HG03460 (cell line): ENCODE data around the gene PIEZO1.

Source experiments
- ATAC-seq: cut with Tn5 transposase; IDR thresholded peaks from one replicate; pipeline ENCODE4 v1.9.1; 2021; ENCODE audit not compliant: unreplicated experiment

Gene PIEZO1

GRCh38 chr16:88770461-88771293 lies 14.3 kb downstream of the PIEZO1 start:
- ATAC-seq = peak; percentile 62

DNA sequence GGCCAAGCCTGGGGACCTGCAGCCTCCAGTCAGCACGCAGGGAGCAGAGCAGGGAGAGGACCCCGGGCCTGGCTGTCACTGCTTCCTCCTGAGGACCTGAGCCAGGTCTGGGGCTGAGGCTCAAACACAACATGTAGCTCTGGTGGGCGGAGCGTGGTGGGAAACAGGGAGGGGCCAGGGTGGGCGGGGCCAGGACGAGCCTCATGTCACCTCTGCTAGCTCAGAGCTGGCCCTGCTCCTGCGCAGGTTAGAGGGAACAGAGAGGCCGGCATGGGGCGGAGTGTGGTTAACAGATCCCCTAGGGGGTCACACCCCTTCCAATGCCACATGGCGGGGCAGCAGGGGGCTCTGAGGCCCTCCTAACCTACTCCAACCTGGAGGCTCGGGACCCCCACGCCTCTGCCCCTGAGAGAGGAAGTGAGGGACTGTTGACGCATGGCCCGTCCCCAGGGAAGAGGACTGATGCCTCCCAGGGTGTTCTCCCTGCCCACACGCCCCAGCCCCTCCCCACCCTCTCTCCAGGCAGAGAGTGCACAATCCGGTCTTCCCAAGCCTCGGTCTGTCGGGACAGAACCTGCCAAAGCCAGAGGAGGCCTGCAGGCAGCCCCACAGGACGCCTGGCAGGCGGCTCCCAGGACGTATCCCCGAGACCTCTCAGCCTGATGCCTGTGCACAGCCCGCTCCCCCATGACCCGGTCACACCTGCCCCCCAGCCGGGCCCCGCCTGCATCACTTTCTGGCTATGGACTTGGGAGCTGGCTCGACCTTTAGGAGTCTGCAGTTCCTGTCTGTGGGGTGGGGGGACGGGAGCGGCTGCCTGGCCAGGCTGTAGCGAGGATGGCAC lies 15.2 kb downstream of the PIEZO1 start:
- ATAC-seq = no peak

GRCh38 chr16:88768071-88768783 lies 16.8 kb downstream of the PIEZO1 start:
- no peak for ATAC-seq

- ATAC-seq = no peak
Observed at GRCh38 chr16:88767546-88768070, 17.4 kb downstream of the PIEZO1 start.

DNA sequence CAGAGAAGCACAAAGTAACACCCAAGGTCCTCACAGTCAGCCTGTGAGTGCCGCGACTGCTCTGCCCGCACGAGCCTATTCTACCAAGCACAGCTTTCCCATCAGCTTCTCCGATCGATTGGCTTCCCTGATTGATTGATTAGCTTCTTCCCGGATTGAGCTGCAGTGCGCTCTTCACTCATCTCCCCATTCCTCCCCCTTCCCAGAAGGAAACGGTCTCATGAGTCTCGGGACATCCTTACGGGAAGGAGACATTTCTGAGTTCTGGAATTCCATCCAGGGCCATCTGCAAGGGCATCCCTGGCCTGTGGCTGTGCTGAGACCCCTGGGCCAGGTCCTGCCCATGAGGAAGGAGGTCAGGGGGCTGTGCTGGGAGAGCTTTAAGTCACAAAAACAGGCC lies 18.0 kb downstream of the PIEZO1 start:
- no peak for ATAC-seq

DNA sequence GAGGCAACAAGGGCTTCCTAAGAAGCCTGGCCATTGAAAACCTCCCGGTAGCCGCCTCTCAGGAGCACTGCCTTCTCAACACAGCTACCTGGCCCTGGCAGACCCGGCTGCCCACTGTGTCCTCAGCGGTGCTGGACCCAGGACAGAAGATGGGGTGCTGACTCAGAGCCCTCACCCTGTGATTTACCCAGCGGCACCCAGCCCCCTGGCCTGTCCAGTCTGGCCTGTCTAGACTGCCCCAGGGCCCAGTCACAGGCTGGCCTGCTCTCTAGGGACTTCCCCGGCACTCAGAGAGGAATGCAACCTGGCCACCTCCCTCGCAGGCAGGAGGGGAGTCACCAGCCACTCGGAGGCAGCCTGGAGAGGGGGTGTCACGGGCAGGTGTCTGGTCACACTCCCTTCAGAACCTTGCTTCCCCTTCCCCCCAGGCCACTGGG lies 20.1 kb downstream of the PIEZO1 start:
- ATAC-seq = no peak

DNA sequence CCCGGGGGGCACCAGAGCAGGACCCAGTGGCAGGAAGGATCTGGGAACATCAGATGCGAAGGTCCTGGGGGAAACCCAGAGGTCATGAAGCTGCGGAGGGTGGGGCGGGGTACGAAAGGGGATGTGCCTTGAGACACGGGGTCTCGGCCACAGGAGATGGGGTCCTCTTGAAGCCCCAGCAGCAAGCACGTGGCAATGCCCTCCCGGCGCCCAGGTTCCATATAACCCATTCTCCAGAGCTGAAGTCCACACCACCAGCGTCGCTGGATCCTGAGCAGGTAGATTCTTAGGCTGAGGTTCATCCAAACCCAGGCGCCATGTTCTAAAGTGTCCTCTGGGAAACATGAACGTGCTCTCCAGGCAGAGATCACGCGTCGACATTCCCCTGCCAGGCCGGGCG lies 20.9 kb downstream of the PIEZO1 start:
- ATAC-seq = no peak

DNA sequence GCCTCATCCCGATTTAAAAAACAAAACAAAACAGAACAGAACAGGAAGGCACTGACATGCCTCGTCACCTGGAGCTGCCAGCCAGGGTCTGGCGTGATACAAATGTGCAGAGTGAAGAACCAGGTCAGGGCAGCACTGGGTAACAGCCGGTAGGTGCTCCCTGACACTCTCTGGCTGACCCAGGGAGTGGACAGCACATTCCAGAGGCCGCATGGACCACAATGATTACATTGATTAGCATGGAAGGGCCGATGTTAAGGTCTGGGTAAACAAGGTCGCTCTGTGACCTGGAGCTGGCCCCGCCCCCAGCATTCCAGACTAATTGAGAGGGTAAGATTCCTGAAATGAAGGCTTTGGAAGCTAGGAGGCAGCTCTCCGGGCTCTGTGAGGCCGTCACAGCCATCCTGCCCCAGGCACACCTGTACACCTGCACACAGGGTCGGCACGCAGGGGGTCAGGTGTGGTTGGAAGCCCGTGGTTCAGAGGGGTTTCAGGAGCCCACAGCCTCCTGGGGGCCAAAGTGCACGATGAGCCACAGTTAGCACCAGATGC lies 21.4 kb downstream of the PIEZO1 start:
- ATAC-seq = no peak

- no peak for ATAC-seq
Observed at GRCh38 chr16:88762941-88763340, 22.1 kb downstream of the PIEZO1 start.

- ATAC-seq = no peak
Observed at GRCh38 chr16:88762258-88762870, 22.7 kb downstream of the PIEZO1 start.

GRCh38 chr16:88761830-88762229 lies 23.2 kb downstream of the PIEZO1 start:
- ATAC-seq = no peak

- no peak for ATAC-seq
Observed at GRCh38 chr16:88761143-88761534, 23.9 kb downstream of the PIEZO1 start.

- no peak for ATAC-seq
Observed at GRCh38 chr16:88760424-88761142, 24.4 kb downstream of the PIEZO1 start.

GRCh38 chr16:88759976-88760350 lies 25.1 kb downstream of the PIEZO1 start:
- ATAC-seq = no peak

- ATAC-seq = no peak
Observed at GRCh38 chr16:88759245-88759975, 25.6 kb downstream of the PIEZO1 start.

GRCh38 chr16:88758944-88759244 lies 26.1 kb downstream of the PIEZO1 start:
- no peak for ATAC-seq

DNA sequence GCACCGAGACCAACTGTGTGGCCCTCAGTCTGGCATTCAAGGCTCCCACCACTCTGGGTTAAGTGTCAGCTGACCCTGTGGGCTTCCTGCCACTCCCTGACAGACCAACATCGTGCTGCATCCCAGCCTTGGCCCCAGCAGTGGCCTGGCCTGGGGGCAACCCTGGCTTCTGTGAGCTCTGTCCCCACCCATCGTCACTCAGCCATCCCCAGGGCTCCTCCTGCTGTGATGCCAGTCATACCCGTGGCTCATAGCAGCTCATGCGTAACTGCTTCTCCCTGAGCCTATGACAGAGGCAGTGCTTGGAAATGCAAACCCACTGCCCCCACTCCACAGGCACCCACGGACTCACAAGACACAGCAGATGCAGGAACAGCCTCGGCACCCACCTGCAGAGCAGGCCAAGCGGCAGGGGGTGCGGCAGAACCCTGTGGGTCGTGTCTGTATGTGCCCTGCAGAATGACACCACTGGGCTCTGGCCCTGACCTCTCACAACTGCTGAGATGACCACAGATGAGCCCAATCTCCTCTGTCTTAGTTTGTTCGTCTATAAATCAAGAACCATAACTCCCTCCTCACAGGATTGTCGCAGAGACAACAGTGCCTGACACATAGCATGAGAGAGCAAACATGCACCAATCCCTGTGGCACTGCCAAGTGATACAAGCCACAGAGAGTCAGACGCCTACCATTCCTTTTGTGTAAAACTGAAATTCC lies 26.6 kb downstream of the PIEZO1 start:
- no peak for ATAC-seq

DNA sequence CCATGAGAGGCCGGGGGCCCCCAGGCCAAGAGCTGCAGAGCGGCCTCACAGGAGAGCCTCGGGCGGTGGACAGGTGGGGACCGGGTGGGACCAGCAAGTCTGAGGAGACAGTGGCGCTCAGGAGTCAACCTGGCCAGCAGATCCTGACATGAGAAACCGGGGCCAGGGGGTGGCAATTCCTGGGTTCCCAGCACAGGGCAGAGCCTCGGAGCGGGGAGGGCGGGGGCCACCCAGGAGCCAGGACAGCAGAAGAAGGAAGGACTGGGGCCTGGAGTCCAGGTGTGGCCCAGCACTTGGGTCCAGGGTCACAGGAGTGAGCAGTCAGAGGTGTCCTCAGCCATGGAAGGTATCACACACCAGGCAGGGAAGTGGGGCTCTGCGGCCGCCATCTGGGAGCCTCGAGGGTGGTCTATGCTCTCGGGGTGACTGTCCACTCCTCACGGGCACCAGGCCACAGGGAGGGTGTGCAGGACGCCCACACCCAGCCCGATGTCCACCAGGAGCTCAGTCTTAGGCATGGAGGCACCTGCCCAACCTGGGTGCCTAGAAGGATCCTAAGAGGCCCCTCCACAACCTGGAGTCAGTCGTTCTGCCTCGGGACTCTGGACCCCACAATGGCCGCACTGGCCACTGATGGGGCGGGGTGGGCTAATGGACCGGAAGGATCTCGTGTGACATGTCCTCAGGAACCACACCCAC lies 29.1 kb downstream of the PIEZO1 start:
- ATAC-seq = no peak
